LoVo (cell line): ENCODE measurements around the gene HAL.
A peak's percentile ranks its signal among the peaks of the same experiment; 100 is the strongest.

ENCODE experiments used
- DNase-seq: peaks from one replicate; pipeline ENCODE4 v3.0.0-alpha.2; 2016; ENCODE audit warnings: low spot score

HAL gene

GRCh38 chr12:95942101-95942523 lies 54.0 kb downstream of the HAL start:
- peak; percentile 15 for DNase-seq

DNA sequence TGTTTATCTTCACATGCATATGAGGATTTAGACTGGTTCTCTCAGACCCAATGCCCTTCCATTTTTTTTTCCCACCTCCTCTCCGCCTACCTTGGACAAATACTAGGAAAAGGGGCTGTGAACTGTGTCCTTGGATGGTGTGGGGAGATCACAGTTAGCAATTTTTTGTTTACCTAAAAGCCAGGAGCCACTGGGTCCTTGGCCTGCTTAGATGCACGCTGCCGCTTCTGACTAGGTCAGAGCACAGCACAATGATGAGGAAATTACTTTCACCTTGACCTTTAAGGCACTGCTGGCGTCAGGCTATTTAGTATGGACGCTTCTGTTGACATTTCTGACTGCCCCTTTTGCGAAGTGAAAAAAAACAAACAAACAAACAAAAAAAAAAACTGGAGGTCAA lies 55.6 kb downstream of the HAL start:
- DNase-seq = no peak
